Mesothelial cell of epicardium (in vitro differentiated cells): ENCODE results near the gene KLF12. TPM values are rescaled to one million over a fixed set of nuclear protein-coding genes. Genes with fewer than 3 reads are reported as not detected.
A peak's percentile ranks its signal among the peaks of the same experiment; 100 is the strongest.

Source experiments
- DNase-seq, 2 experiments: peaks; one replicate each; pipeline ENCODE4 v3.0.0; 2021; ENCODE audit warnings: low spot score in 2 of 2; ENCODE audit not compliant: unreplicated experiment in 2 of 2
- H3K27ac Mint-ChIP-seq: 2 replicates; pipeline ENCODE4 v1.8.0; 2021; ENCODE audit warnings: mixed read lengths
- H3K27me3 Mint-ChIP-seq: 2 replicates; pipeline ENCODE4 v1.8.0; 2021; ENCODE audit warnings: low read depth, mixed read lengths
- H3K36me3 Mint-ChIP-seq: 2 replicates; pipeline ENCODE4 v1.8.0; 2021; ENCODE audit warnings: mixed read lengths
- H3K4me1 Mint-ChIP-seq: 2 replicates; pipeline ENCODE4 v1.8.0; 2021; ENCODE audit warnings: mixed read lengths
- H3K4me3 Mint-ChIP-seq: 2 replicates; pipeline ENCODE4 v1.8.0; 2021; ENCODE audit warnings: mild to moderate bottlenecking, moderate library complexity, mixed read lengths
- H3K9me3 Mint-ChIP-seq: 2 replicates; pipeline ENCODE4 v1.8.0; 2021; ENCODE audit warnings: mixed read lengths
- total RNA-seq: library from RNA; stranded (reverse); gene quantifications from 3 replicates; pipeline ENCODE4 v1.2.1, GENCODE V29; 2021
- TF ChIP-seq, protein P1 (sequence below): fragments of 200-600 bp; sonication (generic); IDR thresholded peaks from one replicate; pipeline ENCODE4 v1.5.0; 2021; ENCODE audit warnings: antibody characterized with exemption; ENCODE audit not compliant: unreplicated experiment

KLF12 gene
- total RNA-seq, 1 donor from 2014 or later, result 33.9 TPM

DNA sequence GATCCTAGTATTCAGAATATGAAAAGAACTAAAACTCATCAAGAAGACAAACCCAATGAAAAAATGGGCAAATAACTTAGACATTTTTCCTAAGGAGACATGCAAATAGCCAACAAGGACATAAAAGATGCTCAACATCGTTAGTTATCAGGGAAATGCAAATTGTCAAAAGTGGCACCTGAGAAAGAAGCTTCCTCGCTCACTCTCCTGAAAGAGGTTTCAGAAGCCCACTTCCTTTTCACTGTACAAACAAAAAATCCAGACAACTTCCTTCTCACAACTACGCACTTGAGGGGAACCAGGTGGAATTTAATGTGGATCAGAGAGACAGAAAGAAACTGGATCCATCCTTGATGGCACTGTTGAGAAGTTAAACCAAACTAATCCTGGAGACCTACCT is 41.5 kb downstream of the KLF12 start:
- no peaks in the 10 kb centered on the region for H3K27me3 Mint-ChIP-seq
- TF ChIP-seq, protein P1, sequence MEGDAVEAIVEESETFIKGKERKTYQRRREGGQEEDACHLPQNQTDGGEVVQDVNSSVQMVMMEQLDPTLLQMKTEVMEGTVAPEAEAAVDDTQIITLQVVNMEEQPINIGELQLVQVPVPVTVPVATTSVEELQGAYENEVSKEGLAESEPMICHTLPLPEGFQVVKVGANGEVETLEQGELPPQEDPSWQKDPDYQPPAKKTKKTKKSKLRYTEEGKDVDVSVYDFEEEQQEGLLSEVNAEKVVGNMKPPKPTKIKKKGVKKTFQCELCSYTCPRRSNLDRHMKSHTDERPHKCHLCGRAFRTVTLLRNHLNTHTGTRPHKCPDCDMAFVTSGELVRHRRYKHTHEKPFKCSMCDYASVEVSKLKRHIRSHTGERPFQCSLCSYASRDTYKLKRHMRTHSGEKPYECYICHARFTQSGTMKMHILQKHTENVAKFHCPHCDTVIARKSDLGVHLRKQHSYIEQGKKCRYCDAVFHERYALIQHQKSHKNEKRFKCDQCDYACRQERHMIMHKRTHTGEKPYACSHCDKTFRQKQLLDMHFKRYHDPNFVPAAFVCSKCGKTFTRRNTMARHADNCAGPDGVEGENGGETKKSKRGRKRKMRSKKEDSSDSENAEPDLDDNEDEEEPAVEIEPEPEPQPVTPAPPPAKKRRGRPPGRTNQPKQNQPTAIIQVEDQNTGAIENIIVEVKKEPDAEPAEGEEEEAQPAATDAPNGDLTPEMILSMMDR, result no peak
- peak overlapping the region; percentile 67 for H3K27ac Mint-ChIP-seq
- peaks cover 9% of the 10 kb centered on the region for H3K9me3 Mint-ChIP-seq
- DNase-seq, result no peak
- peaks cover 6% of the 10 kb centered on the region for H3K36me3 Mint-ChIP-seq
- peaks cover 17% of the 10 kb centered on the region for H3K4me1 Mint-ChIP-seq
- H3K4me3 Mint-ChIP-seq, result no peak overlapping the region

DNA sequence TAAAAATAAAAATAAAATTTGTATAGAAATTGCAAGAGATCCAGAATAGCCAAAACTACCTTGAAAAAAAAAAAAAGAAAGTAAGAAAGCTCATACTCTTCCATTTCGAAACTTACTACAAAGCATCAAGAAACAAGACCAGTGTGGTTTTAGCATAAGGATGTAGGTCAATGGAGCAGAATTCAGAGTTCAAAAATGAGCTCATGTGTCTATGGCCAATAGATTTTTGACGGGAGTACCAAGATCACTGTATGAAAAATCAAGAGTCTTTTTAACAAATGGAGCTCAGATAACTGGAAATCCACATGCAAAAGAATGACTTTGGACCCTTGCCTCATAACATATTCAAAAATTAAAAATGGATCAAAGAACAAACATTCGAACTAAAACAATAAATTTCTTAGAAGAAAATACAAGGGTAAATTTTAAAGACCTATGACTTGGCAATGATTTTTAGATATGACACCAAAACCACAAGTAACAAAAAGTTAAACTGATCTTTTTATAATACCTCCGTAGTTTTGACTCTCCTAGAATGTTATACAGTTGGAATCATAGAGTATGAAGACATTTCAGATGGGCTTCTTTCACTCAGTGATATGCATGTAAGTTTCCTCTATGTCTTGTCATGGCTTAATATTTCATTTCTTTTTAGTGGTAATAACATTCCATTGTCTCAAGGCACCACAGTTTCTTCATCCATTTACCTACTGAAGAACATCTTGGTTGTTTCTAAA is 43.2 kb downstream of the KLF12 start:
- TF ChIP-seq, protein P1, result no peak
- H3K4me3 Mint-ChIP-seq, result no peak overlapping the region
- peaks cover 9% of the 10 kb centered on the region for H3K9me3 Mint-ChIP-seq
- H3K4me1 Mint-ChIP-seq, result peaks cover 16% of the 10 kb centered on the region
- no peak for DNase-seq
- H3K27me3 Mint-ChIP-seq, result no peaks in the 10 kb centered on the region
- peaks cover 8% of the 10 kb centered on the region for H3K36me3 Mint-ChIP-seq
- H3K27ac Mint-ChIP-seq, result no peak overlapping the region

DNA sequence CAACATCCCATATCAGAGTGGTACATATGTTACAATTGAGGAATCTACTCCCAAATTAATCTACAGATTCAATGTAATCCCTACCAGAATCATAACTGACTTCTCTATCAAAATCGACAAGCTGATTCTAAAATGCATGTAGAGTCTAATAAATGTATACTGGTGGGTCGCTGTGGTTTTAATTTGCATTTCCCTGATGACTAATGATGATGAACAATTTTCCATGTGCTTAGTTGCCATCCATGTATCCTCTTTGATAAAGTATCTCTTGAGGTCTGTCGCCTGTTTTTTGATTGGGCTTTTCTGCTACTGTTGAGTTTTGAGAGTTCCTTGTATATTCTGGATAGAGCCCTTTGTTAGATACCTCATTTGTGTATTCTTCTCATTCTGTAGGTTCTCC is 43.8 kb downstream of the KLF12 start:
- H3K27ac Mint-ChIP-seq, result no peak overlapping the region
- H3K27me3 Mint-ChIP-seq, result no peaks in the 10 kb centered on the region
- H3K36me3 Mint-ChIP-seq, result peaks cover 8% of the 10 kb centered on the region
- H3K4me1 Mint-ChIP-seq, result peaks cover 16% of the 10 kb centered on the region
- peaks cover 6% of the 10 kb centered on the region for H3K9me3 Mint-ChIP-seq
- no peak overlapping the region for H3K4me3 Mint-ChIP-seq
- TF ChIP-seq, protein P1, result no peak
- DNase-seq, result no peak

DNA sequence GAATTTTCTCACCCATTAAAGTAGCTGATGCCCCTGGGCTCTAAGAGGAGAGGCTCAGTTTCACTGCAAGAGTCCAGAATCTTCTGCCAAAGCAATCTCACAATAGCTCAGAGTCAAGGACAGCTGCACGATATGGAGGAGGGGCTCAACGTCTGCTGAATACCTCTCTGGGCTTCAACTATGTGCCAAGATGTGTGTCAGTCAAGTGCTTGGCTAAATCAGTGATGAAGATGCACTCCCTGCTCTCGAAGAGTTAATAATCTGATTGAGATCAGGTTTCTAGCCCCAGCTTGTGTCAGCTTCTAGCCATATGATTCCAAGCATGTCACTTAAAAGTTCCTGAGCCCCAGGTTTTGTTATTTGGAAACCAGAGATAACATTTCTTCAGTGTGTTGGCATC is 46.8 kb downstream of the KLF12 start:
- Mint-ChIP-seq H3K27me3 (no peaks in the 10 kb centered on the region), H3K36me3 (peaks cover 8% of the 10 kb centered on the region), H3K27ac (no peak overlapping the region), H3K4me3 (no peak overlapping the region), H3K9me3 (peaks cover 7% of the 10 kb centered on the region), H3K4me1 (peaks cover 30% of the 10 kb centered on the region)
- DNase-seq, result no peak
- TF ChIP-seq, protein P1, result no peak
